ENCODE results near the gene SEC61B.

SEC61B gene

GRCh38 chr9:99221621-99222415 is at the start of gene SEC61B, which contains the start of gene ALG2:
TSS of gene SEC61B (plus strand) at chr9:99222282. CDS start at chr9:99222364, 82 bp downstream.
TSS of gene ALG2 (minus strand) at chr9:99221942. CDS start at chr9:99221894, 48 bp downstream.
- peak; percentile 97 for DNase-seq

- peak; percentile 23 for DNase-seq
Observed at GRCh38 chr9:99173570-99174504, 48.2 kb upstream of the SEC61B start.

DNA sequence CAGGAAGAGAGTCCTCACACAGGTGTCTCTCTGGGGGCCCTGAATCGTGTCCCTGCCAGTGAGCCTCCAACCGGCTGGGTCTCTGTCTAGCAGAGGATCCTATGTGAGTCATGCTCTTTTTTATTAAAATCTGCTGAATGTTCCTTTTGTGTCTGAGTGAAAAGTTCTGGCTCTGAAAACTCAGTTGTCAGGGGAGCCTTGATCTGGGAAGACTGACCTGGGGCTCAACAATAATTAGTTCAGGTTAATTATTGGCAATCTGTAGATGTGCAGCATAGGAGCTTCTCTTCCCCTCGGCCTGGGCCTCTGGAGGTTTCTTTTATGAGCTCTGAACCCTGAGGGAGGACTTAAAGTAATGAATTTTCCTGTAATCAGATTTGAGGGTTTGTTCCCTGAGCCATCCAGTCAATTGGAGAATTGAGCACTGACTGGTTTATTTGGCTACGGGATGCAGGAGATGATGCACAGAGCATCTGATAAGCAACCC is 45.5 kb upstream of the SEC61B start:
- peak; percentile 95 for DNase-seq

DNA sequence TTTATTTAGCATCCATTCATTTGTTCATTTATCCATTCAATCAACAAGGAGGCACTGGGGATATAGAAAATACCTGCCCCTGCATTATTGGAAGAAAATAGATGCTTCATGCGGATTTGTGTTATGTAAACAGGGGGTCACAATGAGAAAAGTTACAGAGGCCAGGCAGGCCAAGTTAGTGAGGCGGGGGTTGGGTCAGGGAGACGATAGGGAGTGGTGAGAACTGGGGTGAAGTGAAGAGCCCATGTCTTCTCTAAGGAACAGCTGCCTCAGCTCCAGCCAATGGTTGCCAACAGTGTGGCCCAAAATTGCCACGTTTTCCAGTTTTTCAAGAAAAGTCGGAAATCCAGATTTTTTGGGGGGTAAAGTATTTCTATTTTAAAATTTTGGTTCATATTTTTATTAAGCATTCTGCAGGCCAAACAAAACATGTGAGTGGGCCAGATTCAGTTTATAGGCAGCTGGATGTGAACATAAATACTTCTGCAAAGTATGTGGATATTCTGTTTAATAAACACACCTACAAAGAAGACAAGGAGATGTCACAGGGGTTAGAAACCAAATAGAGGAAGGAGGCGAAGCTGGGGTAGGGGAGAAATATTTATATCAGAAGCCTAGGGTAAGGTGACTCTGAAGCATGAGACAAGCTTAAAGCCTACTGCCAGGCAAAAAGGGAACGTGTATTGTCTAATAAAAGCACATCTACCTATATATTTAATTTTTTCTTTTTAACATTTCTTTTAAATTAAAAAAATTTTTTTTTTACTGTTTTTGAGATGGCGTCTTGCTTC is 44.3 kb upstream of the SEC61B start:
- DNase-seq, result no peak

DNA sequence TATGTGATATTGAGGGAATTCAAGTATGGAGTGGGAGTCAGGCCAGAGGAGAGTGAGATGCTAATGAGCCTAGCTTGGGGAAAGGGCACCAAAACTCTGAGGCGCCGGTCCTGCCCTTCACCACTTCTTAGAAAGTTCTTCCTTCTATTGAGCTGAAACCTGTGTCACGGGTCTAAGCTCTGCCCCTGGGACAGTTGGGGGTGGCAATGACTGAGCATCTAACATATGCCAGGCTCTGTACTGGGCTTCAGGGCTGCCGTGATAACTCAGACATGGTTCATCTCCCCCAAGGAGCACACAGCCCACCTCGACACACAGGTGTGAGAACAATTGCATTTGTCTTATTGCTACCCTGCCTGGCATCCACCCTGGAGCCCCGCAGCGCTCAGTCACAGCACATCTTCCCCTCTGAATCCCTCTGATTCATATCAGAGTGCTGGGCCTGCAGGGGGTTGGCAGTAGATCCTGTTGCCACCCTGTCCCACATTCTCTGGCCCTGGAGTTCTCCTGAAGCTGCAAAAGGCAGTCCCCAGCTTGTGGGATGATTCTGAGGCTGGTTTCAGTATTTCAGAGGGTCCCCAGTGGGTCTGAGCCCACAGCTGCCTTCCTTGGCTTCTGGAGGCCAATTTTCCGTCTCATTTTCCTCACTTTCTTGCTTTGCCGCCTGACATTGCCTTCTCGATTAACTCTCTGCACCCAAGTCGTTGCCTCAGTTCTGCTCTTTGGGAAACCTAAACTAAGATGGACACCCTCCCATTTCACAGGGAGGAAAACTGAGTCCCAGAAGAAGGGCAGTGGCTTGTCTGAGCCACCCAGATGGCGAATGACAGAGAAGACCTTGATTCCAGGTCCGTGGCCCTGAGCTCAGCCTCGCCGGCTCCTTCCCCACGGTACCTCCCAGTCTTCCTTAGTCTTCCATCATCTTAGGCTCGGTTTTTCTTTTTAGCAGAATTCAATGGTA is 42.9 kb upstream of the SEC61B start:
- no peak for DNase-seq

GRCh38 chr9:99180199-99180598 is 41.9 kb upstream of the SEC61B start:
- DNase-seq, result no peak

- DNase-seq, result no peak
Observed at GRCh38 chr9:99180662-99181061, 41.4 kb upstream of the SEC61B start.

- no peak for DNase-seq
Observed at GRCh38 chr9:99181206-99181605, 40.9 kb upstream of the SEC61B start.

DNA sequence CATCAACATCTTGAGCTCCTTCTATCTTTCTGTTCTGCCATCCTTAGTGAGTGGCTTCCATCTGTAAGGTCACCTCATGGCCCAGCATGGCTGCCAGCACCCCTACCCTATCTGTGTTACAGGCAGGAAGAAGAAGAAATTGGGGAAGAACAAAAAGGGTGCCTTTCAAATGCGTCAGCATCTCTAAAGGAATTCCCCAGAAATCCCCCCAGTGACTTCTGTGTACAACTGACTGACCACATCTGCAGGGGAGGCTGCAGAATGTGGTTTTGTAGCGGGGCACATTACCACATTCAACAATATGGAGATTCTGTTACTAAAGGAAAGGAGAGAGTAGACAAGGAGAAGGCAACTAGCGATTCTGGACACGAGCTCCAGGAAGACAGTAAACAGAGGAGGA is 40.5 kb upstream of the SEC61B start:
- DNase-seq, result no peak

- DNase-seq, result peak; percentile 50
Observed at GRCh38 chr9:99182356-99182755, 39.7 kb upstream of the SEC61B start.

DNA sequence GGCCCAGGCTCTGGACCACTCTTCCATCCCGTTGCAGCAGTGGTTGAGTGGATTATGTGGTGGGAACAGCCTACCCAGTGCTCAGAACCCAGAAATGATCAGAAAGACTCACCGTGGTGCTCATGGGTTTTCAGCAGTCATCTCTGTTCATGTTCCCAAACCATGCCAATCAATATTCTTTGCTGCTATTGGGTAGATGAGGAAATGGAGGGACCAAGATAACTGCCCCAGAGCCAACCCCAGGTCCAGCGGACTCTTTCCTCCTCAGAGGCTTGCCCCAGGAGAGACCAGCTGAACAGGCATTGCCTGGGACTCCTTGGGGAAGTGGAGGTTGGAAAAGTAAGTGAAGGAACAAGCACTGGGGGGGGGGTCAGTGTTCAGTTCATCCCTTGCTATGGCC is 38.5 kb upstream of the SEC61B start:
- DNase-seq, result peak; percentile 26

GRCh38 chr9:99184110-99184474 is 38.0 kb upstream of the SEC61B start:
- no peak for DNase-seq

- DNase-seq, result peak; percentile 97
Observed at GRCh38 chr9:99184475-99185347, 37.4 kb upstream of the SEC61B start.

DNA sequence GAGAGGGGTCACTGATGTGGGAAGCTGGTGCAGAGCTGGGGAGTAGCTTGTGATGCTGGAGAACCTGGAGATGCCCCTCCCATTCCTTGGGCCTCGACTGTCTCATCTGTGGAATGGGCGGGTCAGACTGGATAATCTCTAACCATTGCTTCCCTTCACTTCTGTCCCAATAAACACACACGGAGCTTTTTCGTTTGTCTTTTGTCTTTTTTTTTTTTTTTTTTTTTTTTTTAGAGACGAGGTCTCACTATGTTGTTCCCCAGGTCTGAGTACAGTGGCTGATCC is 36.8 kb upstream of the SEC61B start:
- no peak for DNase-seq

- DNase-seq, result peak; percentile 94
Observed at GRCh38 chr9:99185934-99186333, 36.1 kb upstream of the SEC61B start.

- DNase-seq, result no peak
Observed at GRCh38 chr9:99187311-99187710, 34.8 kb upstream of the SEC61B start.

GRCh38 chr9:99189186-99189585 is 32.9 kb upstream of the SEC61B start:
- no peak for DNase-seq

DNA sequence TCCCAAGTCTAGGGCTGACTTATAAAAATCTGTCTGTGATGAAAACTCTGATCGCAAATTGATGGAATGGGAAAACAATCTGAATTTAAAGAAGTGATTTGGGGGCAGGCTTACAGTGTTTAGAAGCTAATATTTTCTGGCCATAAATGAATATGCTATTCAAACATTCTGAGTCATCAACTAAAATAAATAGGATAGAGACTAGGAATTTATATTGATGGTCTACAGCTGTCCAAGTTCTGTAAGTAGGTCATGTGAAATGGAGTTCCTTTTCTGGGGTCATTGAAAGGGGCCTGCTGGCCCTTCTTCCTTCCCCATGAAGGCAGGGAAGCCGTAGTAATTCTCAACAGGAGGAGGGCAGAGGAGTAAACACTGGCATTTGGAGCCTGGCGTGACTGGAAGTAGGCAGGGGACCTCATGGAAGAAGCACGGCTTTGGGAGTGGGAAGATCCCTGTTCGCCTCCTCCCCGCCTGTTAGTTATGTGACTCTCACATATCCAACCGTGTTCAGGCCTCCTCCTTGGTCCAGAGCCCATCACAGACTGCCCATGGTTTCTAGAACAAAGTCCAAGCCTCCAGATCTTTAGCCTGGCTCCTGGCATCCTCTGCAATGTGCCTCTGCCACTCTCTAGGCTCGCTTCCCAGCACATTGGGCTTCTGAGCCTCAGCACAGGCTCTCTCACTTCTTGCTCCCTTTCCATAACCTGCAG is 32.0 kb upstream of the SEC61B start:
- no peak for DNase-seq

GRCh38 chr9:99190597-99191283 is 31.3 kb upstream of the SEC61B start:
- DNase-seq, result no peak
